H1 (cell line): Measurements from ENCODE around the gene NOX5. TPM values are rescaled to one million over a fixed set of nuclear protein-coding genes. Genes with fewer than 3 reads are reported as not detected.

Source experiments
- RFX5 ChIP-seq: IDR thresholded peaks from 2 replicates; pipeline ENCODE4 v1.6.1; 2011; ENCODE audit warnings: low read depth, low read length, improper control_type of control experiment, borderline replicate concordance
- YY1 ChIP-seq: IDR thresholded peaks from 2 replicates; pipeline ENCODE4 v1.6.1; 2011; ENCODE audit warnings: low read depth, mild to moderate bottlenecking, low read length
- polyA plus RNA-seq, 7 experiments: library from polyadenylated mRNA; depleted of rRNA in 3 of 7; stranded (reverse) in 5 of 7; unstranded in 2 of 7; fragments of >200 nt in 5 of 7; fragments of 200-250 nt in 2 of 7; gene quantifications; 1 replicate in 5 of 7; 2 replicates in 1 of 7; 4 replicates in 1 of 7; pipeline versions ENCODE4 v1.2.1 to v1.2.3, GENCODE V29; 2011 to 2013; ENCODE audit warnings: missing spikeins in 2 of 7, mixed read lengths in 2 of 7
- total RNA-seq: library from RNA; stranded (reverse); fragmentation: NEBNext Ultra II Directional; extraction: Animal tissue kit (Norgen Biotek cat#: 25700); gene quantifications from 2 replicates; pipeline ENCODE4 v1.2.1, GENCODE V29; 2021

The NOX5 gene
- total and polyA plus RNA-seq, 2 of the 8 experiments (the other 6 are each of a cell fraction or from before 2014, with no cell fraction given): under 0.01 TPM; not detected in 1

GRCh38 chr15:68980786-68981185 lies 33.7 kb upstream of the NOX5 start (continued):
- TF ChIP-seq RFX5: no peak
- TF ChIP-seq YY1: no peak
